CMK (cell line): ENCODE results near the gene MAD1L1.
A peak's percentile ranks its signal among the peaks of the same experiment; 100 is the strongest.
"Not testable (repeated sequence)": the region's sequence is repeated elsewhere in the genome, so short reads cannot be mapped to it uniquely, and the experiment has no call there.

Experiments used
- DNase-seq: peaks from one replicate; pipeline ENCODE4 v3.0.0-alpha.2; 2010; ENCODE audit warnings: low read depth

MAD1L1 gene

DNA sequence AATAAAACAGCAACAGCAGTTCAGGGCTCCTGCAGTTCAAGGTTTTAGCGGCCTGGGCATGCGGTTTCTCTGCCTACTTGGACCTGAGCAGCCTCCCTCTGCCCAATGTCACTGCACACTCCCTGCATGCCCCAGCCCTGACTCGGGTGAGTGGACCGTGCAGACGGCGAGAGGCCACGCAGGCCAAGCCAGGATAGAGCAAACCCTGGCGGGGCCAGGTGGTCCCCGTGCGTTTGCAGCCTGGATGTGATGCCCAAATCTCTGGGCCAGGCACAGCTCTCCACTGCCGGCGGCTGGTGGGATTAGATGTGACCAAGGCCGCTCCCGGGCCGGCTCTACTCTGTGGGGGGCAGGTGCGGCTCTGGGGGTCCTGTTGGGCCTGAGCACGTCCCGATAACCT is 392.0 kb downstream of the MAD1L1 start:
- not testable (repeated sequence) for DNase-seq

DNA sequence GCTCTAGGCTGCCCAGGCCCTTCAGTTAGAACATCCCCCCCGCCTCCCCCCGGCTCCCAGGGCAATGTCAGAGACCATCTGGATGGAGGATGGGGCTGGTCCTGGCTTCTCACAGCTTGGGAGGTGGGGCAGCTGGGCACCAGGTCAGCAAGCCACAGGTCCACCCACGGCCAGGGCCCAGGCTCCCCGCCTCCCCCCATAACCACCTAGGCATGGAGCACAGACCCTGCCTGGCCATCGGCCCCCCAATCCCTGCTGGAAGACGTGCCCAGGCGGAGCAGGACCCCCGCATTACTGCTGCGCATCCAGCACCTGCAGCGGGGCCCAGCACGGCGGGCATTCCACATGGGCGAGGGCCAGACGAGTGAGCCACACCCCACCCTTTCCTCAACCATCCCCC is 393.0 kb downstream of the MAD1L1 start:
- no peak for DNase-seq

DNA sequence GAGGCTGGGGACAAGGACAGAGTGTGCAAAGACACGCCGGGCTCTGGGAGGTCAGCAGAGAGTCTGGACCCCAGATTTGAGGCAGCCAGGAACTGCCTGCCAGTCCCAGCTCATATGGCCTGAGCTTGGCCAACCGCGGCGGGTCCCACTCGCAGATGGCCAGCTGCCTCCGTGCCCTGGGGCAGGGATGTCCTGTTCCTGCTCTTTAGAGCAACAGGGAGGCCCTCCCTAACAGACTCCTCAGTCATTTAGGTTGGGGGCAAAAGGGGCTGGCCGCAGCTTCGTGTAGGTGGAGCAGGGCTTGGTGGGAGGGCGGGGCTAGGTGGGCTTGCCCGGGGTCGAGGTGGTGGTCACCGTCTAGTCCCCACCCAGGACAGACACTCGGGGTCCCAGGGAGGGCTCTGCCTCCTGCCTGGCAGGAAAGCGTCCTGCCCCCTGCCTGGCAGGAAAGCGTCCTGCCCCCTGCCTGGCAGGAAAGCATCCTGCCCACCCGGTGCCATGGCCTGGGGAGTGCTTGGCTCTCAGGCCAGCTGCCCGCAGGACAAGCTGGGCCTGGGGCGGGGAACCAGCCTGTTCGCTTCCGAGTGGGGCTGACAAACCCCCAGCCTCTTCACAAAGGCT is 393.7 kb downstream of the MAD1L1 start:
- DNase-seq: not testable (repeated sequence)

DNA sequence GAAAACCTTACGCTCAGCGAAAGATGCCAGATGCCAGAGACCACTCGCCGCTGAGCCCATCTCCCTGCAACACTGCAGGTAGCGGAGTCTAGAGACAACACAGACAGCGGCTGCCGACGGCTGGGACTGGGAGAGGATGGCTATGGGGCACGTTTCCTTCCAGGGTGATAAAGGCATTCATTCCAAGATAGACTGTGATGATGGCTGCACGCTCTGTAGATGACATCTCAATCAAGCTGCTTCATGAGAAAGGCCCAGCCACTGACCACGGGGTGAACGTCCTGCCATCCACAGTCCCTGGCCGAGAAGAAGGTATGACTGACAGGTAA is 394.2 kb downstream of the MAD1L1 start:
- not testable (repeated sequence) for DNase-seq

DNA sequence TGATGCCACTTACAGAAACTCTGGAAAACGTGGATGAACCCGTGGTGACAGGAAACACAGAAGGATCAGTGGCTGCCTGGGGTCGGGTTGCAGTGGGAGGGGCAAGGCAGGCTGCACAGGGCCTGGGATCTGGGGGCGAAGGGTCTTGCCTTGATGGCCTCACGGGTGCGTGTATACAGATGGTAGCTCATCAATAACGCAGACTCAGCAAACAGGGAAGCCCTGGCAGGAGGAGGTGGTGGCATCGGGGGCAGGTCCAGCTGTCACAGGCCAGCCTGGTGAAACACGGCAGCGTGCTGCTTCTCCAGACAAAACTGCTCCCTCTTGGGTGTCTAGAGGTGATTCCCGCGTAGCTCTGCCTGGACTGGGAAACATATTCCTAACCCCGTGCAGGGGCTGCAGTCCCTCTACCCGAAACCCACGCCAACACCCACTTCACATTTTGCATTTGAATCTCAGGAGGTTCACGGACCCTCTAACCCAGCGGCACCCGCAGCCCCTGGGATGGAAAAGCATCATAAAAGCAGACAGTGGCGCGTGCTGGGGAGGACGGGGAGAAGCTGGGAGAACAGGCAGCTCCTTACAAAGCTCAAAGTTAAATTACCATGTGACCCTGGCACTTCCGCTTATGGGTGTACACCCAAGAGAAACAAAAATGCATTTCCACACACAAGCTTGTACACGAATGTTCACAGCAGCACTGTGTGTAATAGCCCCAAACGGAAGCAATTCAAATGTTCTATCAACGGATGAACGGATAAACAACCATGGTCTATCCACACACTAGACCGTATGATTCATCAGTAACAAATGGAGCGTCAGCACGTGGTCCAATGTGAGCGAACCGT is 394.8 kb downstream of the MAD1L1 start:
- DNase-seq: not testable (repeated sequence)

DNA sequence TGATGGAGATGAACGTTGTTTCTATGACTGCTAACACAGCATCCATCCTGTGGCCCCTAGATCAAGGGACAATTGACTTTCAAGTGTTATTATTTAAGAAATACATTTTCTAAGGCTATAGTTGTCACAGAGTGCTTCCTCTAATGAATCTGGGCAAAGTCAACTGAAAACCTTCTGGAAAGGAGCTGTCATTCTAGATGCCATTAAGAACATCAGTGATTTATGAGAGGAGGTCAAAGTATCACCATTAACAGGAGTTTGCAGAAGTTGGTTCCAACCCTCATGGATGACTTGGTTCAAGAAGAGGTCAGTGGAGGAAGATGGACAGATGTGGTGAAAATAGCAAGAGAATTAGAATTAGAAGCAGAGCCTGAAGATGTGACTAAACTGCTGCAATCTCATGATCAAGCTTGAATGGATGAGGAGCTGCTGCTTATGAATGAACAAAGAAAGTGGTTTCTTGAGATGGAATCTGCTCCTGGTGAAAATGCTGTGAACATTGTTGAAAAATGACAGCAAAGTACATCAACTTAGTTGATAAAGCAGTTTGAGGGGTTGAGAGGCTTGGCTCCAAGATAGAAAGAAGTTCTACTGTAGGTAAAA is 400.7 kb downstream of the MAD1L1 start:
- DNase-seq: not testable (repeated sequence)

DNA sequence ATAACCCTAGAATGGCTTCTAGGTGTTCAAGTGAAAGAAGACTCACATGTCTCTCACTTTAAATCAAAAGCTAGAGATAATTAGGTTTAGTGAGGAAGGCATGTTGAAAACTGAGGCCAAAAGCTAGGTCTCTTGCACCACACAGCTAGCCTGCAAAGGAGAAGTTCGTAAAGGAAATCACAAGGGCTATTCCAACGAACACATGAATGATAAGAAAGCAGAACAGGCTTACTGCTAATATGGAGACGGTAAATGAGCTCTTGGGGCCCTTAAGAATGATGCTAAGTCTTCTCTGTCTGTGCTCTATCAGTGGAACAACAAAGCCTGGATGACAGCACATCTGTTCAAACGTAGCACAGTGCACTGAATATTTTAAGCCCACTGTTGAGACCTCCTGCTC is 401.3 kb downstream of the MAD1L1 start:
- DNase-seq: not testable (repeated sequence)

DNA sequence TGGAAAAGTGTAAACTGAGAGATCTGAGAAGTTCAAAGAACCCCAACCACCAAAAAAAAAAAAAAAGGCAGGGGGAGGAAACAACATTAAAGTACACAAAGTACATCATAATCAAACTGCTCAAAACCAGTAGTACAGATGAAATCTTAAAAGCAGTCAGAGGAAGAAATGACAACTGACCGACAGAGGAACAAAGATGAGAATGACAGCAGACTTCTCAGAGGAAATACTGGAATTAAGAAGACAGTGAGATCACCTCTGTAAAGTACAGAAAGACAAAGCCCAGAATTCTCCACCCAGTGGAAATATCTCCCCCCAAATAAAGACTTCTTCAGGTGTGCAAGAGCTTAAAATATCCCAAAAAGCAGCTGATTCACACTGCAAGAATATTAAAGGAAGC is 403.1 kb downstream of the MAD1L1 start:
- not testable (repeated sequence) for DNase-seq

DNA sequence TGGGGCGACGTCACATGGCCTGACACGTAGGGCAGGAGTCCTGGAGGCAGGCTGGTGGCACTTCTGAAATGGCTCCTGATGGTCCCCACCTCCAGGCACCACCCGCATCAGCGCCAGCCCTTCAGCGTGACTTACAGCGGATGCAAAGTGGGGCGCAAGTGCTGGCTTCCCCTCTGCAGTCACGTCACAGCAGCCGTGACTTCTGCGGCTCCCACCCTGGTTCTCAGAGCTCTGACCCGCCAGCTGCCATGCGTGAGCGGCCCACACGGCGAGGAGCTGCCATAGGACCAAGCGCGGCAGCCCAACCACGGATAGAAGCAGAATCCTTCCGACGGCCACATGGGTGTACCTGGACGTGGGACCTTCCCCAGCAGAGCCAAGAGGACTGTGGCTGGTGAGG is 403.6 kb downstream of the MAD1L1 start:
- DNase-seq: no peak

DNA sequence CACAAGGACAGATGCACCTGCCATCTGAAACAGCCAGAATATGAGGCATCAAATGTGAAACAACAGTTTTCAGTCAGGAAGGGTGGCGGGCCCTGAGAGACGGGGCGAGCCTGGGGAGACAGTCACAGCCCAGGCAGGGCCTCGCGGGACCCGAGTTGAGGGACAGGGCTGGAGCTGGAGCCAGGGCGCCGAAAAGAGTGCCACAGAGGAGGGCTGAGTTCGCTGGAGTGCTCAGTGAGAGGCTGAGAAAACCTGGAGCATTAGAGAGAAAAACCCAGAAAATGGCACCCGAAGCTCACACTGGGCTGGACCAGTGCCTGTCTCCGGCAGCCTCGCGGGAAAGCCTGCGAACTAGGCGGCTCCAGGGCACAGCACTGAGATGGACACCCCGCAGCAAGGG is 404.6 kb downstream of the MAD1L1 start:
- not testable (repeated sequence) for DNase-seq

DNA sequence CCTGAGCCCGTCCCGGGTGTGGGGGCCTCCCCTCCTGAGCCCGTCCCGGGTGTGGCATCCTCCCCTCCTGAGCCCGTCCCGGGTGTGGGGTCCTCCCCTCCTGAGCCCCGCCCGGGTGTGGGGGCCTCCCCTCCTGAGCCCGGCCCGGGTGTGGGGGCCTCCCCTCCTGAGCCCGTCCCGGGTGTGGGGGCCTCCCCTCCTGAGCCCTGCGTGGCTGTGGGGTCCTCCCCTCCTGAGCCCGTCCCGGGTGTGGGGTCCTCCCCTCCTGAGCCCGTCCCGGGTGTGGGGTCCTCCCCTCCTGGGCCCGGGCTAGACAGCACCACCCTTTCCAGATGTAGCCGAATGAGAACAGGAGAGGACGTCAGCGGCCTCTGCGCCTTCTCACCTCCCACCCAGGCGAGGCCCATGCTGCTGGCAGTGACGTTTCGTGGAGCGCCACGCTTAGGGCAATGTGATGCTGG is 405.2 kb downstream of the MAD1L1 start:
- DNase-seq: not testable (repeated sequence)

DNA sequence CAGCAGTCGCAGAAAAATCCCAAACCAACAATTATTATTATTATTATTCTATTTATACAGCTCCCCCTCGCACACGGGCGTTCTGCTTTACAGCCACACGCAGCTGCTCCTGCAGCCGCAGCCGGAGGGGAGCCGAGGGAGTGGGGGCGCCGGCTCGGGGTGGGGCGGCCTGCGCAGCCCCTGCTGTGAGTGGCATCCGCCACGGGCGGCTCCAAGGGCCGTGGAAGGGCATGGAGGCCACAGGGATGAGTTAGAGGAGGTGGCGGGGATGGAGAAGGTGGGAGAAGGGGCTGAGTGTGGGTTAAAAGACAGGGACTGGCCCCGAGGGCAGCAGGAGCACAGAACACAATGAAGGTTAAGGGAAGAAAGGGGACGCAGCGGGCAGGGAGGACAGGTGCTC is 405.8 kb downstream of the MAD1L1 start:
- DNase-seq: not testable (repeated sequence)

DNA sequence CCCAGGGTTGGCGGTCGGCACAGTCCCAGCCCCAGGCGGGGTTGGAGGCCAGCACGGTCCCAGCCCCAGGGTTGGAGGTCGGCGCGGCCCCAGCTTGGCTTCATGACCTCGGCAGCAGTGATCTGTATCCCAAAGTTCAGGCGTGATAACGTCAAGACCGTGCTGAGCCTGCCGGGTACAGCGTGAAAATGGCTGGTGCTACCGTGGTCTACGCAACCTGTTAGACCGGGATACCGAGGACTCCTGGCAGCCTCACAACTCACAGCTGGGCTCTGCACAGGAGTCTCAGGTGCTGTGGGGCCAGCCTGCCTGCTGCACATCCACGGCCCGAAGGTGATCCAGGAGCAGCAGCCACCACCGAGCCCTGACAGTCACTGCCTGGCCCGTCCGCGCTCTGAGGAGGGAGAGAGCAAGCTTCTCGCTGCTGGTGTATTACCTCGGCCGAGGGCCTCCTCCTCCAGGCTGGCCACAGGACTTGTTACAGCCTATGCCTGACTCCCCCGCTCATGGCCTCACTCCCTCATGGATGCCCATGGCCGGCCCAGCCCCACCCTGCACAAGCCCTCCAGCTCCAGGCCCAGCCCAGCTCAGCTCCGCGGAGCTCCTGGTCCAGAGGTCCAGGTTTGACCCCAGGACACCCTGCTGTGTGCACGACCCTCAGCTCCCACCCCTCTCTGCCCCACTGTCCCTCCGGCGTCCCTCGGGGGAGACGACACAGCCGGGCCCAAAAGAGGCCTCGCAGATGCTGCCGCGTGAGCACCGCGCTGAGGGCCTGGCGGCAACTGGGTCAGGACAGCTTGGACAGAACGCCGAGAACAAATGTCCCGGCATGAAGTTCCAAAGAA is 406.6 kb downstream of the MAD1L1 start:
- DNase-seq: no peak

DNA sequence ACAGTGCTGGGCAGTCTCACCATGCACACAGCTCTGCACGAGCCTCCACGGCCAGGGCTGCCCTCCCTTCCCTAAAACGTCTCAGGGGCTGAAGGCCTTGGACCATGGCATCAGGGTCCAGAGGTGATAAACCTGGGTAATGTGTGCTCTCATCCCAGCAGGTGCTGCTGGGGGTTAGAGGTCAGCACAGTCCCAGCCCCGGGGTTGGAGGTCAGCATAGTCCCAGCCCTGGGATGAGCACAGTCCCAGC is 407.2 kb downstream of the MAD1L1 start:
- not testable (repeated sequence) for DNase-seq

DNA sequence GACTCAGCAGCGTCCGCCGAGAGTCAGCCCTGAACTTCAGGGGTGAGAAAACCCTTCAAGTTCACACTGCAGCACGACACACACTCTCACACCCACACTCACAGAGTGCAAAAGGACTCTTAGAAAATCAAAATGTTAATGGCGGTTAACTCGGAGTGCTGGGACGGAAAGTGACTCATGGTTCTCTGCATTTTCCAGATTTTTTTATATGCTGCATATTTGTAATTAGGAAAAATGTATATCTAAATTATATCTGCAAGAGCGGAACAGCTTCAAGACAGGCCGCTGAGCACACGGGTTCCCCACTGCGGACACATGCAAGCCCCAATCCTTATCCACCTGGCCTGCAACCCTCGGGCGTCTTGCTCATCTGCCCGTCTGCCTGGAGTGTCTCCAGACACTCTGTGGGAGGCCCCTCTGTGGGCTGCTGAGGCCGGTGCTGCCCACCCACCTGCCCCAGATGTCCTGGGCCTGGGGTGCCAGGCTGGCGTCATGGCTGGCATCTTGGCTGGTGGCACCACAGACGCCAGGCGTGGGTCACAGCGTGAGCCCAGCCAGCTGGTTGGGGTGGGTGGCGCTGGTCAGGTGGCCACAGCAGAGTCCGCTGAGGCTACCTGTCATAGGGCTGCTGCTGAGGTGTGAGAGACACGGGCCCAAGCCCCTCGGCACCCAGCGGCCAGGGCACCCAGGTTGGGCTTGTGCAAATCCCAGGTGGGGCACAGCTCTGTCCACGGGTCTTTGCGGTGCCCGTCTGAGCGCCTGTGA is 407.7 kb downstream of the MAD1L1 start:
- not testable (repeated sequence) for DNase-seq

DNA sequence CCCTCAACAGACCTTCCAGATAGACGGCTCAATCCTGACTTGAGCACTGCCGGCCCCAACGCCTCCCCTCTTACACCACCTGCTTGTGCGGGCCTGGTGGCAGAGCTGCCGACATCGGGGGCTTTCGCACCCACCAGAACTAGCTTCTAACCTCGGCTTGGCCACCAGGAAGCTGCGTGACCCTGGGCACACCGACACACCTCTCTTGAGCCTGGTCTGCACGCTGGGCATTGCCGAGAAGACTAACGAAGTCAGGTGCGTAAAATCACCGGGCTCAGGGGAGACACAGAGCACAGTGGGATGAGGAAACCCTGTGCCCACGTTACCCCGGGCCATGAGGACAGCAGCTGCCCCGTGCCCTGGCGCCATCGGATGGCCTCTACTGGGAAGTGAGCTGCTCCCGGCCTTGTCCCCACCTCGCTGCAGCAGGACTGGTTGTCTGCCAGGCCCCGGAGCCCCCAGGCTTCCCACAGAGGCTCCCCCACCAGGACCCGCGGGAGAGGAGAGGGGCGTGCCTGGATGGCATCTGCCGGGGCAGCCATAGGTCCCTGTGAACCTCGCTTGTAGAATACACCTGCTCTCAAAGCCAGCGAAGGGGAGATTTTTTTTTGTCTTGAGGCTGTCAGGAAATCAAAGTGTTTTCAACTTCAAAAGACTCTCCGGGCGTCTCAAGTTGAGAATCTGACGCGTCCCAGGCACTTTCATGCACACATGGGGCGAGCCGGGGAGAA is 408.4 kb downstream of the MAD1L1 start:
- not testable (repeated sequence) for DNase-seq

DNA sequence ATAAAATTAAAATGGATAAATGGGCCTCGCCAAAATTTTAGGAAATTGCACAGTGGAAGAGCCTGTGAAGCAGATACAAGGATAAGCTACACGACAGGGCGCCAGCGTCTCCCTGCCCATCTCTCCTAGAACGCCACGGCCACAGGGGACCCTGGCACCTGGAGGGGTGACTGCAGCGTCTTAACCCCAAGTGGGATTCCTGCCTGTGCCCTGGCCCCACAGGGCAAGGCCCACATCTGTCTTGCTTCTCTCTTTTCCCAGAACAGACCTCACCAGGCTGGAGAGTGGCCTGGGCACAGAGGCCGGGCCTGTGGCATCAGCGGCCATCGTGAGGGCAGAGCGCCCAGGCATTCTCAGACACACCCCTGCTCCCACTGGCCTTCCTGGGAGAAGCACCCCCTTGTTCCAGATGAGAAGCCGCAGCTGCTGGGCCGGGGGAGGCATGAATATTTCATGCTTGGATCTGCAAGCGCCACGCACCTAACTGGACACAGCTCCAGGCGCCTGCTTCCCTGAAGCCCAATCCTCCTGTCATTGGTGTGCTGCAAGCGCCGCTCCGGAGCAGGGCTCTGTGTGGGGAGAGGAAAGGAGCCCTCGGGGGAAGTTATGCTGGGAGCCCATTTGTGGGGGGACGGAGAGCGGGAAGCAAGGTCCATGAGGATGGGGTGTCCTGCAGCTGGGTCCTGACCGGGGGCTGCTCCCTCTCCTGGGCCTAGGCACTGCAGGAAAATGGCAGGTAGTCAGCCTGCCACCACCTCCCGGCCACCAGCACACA is 409.2 kb downstream of the MAD1L1 start:
- DNase-seq: no peak

DNA sequence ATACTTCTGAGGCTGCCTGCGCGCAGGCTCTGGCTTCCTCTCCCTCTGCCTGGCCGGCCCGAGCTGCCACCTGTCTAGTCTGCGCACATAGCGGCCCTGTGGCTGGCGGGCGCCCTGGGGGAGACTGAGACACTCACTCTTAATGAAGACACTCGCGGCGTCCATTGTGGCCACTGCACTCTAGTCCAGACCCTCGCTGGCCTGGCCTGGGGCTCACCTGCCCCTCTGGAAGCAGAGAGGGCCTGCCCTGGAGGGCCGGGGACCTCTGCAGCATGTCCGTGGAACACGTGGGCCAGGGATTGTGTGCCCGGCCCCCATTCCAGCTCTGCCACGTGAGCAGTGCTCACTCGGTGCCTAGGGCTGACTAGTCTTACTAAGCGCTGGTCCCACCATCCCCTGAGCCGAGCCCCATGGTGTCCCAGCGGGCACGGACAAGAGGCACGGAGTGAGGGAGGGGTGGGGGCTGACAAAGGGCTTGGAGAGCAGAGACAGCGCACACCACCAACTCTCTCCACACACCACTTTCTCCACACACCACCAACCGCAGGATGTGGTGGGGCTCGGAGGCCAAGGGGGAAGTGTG is 413.4 kb downstream of the MAD1L1 start:
- DNase-seq: peak; percentile 71

DNA sequence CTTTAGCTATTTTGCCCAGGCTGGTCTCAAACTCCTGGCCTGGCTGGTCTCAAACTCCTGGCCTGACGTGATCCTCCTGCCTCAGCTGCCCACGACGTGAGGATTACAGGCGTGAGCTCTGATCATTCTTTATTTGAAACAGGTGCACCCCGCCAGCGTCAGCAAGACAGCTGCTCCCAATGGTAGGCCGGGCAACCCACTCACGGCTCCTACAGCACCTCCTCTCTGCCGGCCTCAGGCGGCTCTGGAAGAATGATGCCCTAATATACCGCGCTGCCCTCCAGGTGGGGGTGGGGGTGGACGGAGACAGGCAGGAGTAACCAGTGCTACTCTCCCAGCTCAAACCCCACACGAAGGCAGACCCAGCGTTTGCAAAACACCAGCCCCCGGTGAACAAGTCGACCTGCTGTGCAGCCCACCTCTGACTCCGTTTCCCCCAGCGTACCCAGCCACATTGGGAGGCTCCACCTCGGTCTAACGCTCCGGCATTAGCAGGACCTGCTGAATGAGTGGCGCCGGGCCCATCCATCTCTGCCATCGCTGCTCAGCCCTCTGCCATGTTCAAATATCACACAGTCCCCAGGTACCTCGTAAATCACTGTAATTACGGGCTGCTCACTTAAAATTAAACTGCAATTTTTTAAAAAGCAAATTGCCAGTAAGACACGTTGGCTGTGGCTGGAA is 414.0 kb downstream of the MAD1L1 start:
- no peak for DNase-seq
